Esophagus muscularis mucosa (tissue), 4 donors: ENCODE data around the gene UCK1.

Experiments used
- CTCF ChIP-seq, 3 experiments: fragments of 200-600 bp in 2 of 3; fragments of 450-650 bp in 1 of 3; sonication (generic) in 2 of 3; IDR thresholded peaks; one replicate each; pipeline ENCODE4 v1.5.1; 2017 to 2019; ENCODE audit warnings: antibody characterized with exemption in 3 of 3, mild to moderate bottlenecking in 2 of 3, moderate library complexity in 1 of 3
- EP300 ChIP-seq: sonication (generic); formaldehyde crosslinking; IDR thresholded peaks from one replicate; pipeline ENCODE4 v1.6.1; 2017; ENCODE audit warnings: antibody characterized with exemption
- POLR2A ChIP-seq: fragments of 450-650 bp; IDR thresholded peaks from one replicate; pipeline ENCODE4 v1.6.1; 2017; ENCODE audit warnings: antibody characterized with exemption, moderate library complexity, mild to moderate bottlenecking, low read depth
- POLR2AphosphoS5 ChIP-seq, 2 donors: sonication (generic); formaldehyde crosslinking; IDR thresholded peaks; one replicate each; pipeline ENCODE4 v1.6.1; 2017; ENCODE audit warnings: antibody characterized with exemption in 2 of 2

- TF ChIP-seq CTCF (IDR thresholded peaks at IDR 0.05) (no peak), POLR2AphosphoS5 (IDR thresholded peaks at IDR 0.05) (no peak), EP300 (no peak), POLR2A (no peak)
Observed at GRCh38 chr9:131525643-131526565, 5.2 kb downstream of the UCK1 start.
